HEK293 (cell line): ENCODE measurements around the gene KIT.

Experiments
- HOXD13 ChIP-seq: sonication (generic); formaldehyde crosslinking; IDR thresholded peaks from 2 replicates; pipeline ENCODE4 v1.8.0; 2022; ENCODE audit warnings: missing genetic modification reagents, borderline replicate concordance
- INSM2 ChIP-seq: fragments of 450-650 bp; formaldehyde crosslinking; IDR thresholded peaks from 2 replicates; pipeline ENCODE4 v1.5.1; 2016; ENCODE audit warnings: missing biosample characterization, missing genetic modification characterization
- KLF16 ChIP-seq: fragments of 450-650 bp; formaldehyde crosslinking; IDR thresholded peaks from 2 replicates; pipeline ENCODE4 v1.5.1; 2017; ENCODE audit warnings: missing biosample characterization, missing genetic modification characterization
- PRDM10 ChIP-seq: fragments of 450-650 bp; formaldehyde crosslinking; IDR thresholded peaks from 2 replicates; pipeline ENCODE4 v1.5.1; 2016; ENCODE audit warnings: missing biosample characterization, missing genetic modification characterization
- PRDM2 ChIP-seq: fragments of 450-650 bp; formaldehyde crosslinking; IDR thresholded peaks from 2 replicates; pipeline ENCODE4 v1.5.1; 2016; ENCODE audit warnings: missing biosample characterization, missing genetic modification characterization, borderline replicate concordance
- SCRT2 ChIP-seq: fragments of 450-650 bp; formaldehyde crosslinking; IDR thresholded peaks from 2 replicates; pipeline ENCODE4 v1.5.1; 2016; ENCODE audit warnings: missing biosample characterization, missing genetic modification characterization
- TSHZ1 ChIP-seq: fragments of 450-650 bp; formaldehyde crosslinking; IDR thresholded peaks from 2 replicates; pipeline ENCODE4 v1.5.1; 2016; ENCODE audit warnings: missing biosample characterization, missing genetic modification characterization, borderline replicate concordance
- YY2 ChIP-seq: fragments of 450-650 bp; formaldehyde crosslinking; IDR thresholded peaks from 2 replicates; pipeline ENCODE4 v1.5.1; 2016; ENCODE audit warnings: missing biosample characterization, missing genetic modification characterization
- ZBTB44 ChIP-seq: fragments of 450-650 bp; IDR thresholded peaks from 2 replicates; pipeline ENCODE4 v1.5.1; 2018; ENCODE audit warnings: missing biosample characterization, mild to moderate bottlenecking, missing genetic modification characterization
- ZNF366 ChIP-seq: fragments of 450-650 bp; formaldehyde crosslinking; conservative IDR thresholded peaks from 2 replicates; pipeline ENCODE4 v1.5.1; 2016; ENCODE audit warnings: missing biosample characterization, missing genetic modification characterization
- ZNF398 ChIP-seq: fragments of 450-650 bp; formaldehyde crosslinking; IDR thresholded peaks from 2 replicates; pipeline ENCODE4 v1.5.1; 2017; ENCODE audit warnings: missing biosample characterization, missing genetic modification characterization
- ZNF510 ChIP-seq: fragments of 450-650 bp; formaldehyde crosslinking; IDR thresholded peaks from 2 replicates; pipeline ENCODE4 v1.5.1; 2018; ENCODE audit warnings: mild to moderate bottlenecking, missing genetic modification characterization, missing biosample characterization; ENCODE audit not compliant: insufficient replicate concordance
- ZNF561 ChIP-seq: fragments of 450-650 bp; IDR thresholded peaks from 2 replicates; pipeline ENCODE4 v1.5.1; 2018; ENCODE audit warnings: missing biosample characterization, missing genetic modification characterization, borderline replicate concordance
- ZNF670 ChIP-seq: fragments of 450-650 bp; formaldehyde crosslinking; IDR thresholded peaks from 2 replicates; pipeline ENCODE4 v1.5.1; 2016; ENCODE audit warnings: missing biosample characterization, missing genetic modification characterization, low read depth
- ZNF707 ChIP-seq: fragments of 450-650 bp; formaldehyde crosslinking; IDR thresholded peaks from 2 replicates; pipeline ENCODE4 v1.5.1; 2016; ENCODE audit warnings: missing biosample characterization, missing genetic modification characterization
- ZNF843 ChIP-seq: fragments of 450-650 bp; formaldehyde crosslinking; IDR thresholded peaks from 2 replicates; pipeline ENCODE4 v1.5.1; 2016; ENCODE audit warnings: missing biosample characterization, missing genetic modification characterization
- ZSCAN16 ChIP-seq: fragments of 450-650 bp; formaldehyde crosslinking; IDR thresholded peaks from 2 replicates; pipeline ENCODE4 v1.5.1; 2016; ENCODE audit warnings: missing biosample characterization, missing genetic modification characterization

The KIT gene

GRCh38 chr4:54658252-54659093 lies 716 bp downstream of the KIT start (continued):
- TF ChIP-seq ZNF398 (no peak), SCRT2 (tag by site-specific recombination) (no peak), YY2 (tag by site-specific recombination) (no peak), ZNF561 (no peak), ZNF670 (tag by site-specific recombination) (no peak), ZNF510 (tag by site-specific recombination) (no peak), ZSCAN16 (no peak), KLF16 (no peak), TSHZ1 (tag by site-specific recombination) (no peak), PRDM2 (tag by site-specific recombination) (no peak), ZNF843 (tag by site-specific recombination) (no peak), ZNF366 (tag by site-specific recombination) (0 out of 2 replicates have a peak, but pooled peaks have one; percentile 33), ZNF707 (tag by site-specific recombination) (no peak), ZBTB44 (tag by site-specific recombination) (no peak), INSM2 (tag by site-specific recombination) (no peak), HOXD13 (CRISPR knock-in tag) (no peak), PRDM10 (tag by site-specific recombination) (peak; percentile 9; the same call in 1 of the 2 replicates)
